K562 (cell line): ENCODE measurements around the gene RFPL3. TPM values are rescaled to one million over a fixed set of nuclear protein-coding genes. Genes with fewer than 3 reads are reported as not detected.

Experiments used
- ATAC-seq: fragments of 200-7000 bp; cut with Tn5 transposase; 3 replicates; pipeline ENCODE4 v1.9.1; 2020; ENCODE audit warnings: moderate library complexity
- BruUV-seq: library from RNA; stranded (reverse); fragments of 400-500 nt; replicated peaks from 2 replicates; lab custom pipeline; 2021; lab: Mats Ljungman, UMichigan
- CTCF ChIA-PET: fragments of 300-600 bp; formaldehyde crosslinking; extraction: SDS; loops from one replicate; lab custom pipeline; 2021; ENCODE audit warnings: low intra/inter-chr PET ratio; lab: Yijun Ruan, JAX
- POLR2A ChIA-PET: fragments of 300-600, 350-650 bp; sonication (Branson Sonifier 250); formaldehyde crosslinking; extraction: SDS; loops from one replicate; lab custom pipeline; 2021; ENCODE audit warnings: antibody characterized with exemption, inconsistent platforms; lab: Yijun Ruan, JAX
- DNase-seq, 4 experiments: peaks; one replicate each; pipeline versions ENCODE4 v3.0.0 to v3.0.0-alpha.2; 2011 to 2018; ENCODE audit warnings: low spot score in 3 of 4, mixed read lengths in 3 of 4; ENCODE audit errors: extremely low read depth in 1 of 4
- FAIRE-seq: peaks from 2 replicates; lab custom pipeline; 2011; peaks lifted over from hg19 to GRCh38; lab: Jason Lieb, UNC
- H2AFZ ChIP-seq: 2 replicates; pipeline ENCODE4 v1.6.0; 2011; ENCODE audit warnings: low read depth, low read length, control low read depth, inconsistent platforms
- H3K27ac ChIP-seq: fragments of 200-600 bp; 3 replicates; pipeline ENCODE4 v1.8.0; 2011; ENCODE audit warnings: low read depth, mild to moderate bottlenecking, control low read depth, inconsistent platforms, low read length, moderate library complexity, mixed read lengths; ENCODE audit errors: extremely low read depth
- H3K27me3 ChIP-seq, 2 experiments: fragments of 300-600 bp in 1 of 2; 2 replicates in 1 of 2; 3 replicates in 1 of 2; pipeline versions ENCODE4 v1.6.0 to v1.8.0; 2011; ENCODE audit warnings: inconsistent platforms in 2 of 2, low read length in 2 of 2, mild to moderate bottlenecking in 1 of 2, mixed read lengths in 1 of 2, moderate library complexity in 1 of 2; ENCODE audit not compliant: control insufficient read depth in 2 of 2, insufficient read depth in 2 of 2
- H3K36me3 ChIP-seq: fragments of 300-600 bp; 3 replicates; pipeline ENCODE4 v1.8.0; 2011; ENCODE audit warnings: mild to moderate bottlenecking, low read length, inconsistent platforms; ENCODE audit not compliant: control insufficient read depth, insufficient read depth
- H3K4me1 ChIP-seq, 2 experiments: fragments of 200-600 bp in 1 of 2; replicated peaks in 1 of 2; 2 replicates in 1 of 2; 3 replicates in 1 of 2; pipeline versions ENCODE4 v1.5.1 to v1.8.0; 2011; ENCODE audit warnings: inconsistent platforms in 2 of 2, low read length in 2 of 2, mild to moderate bottlenecking in 1 of 2, mixed read lengths in 1 of 2, moderate library complexity in 1 of 2; ENCODE audit not compliant: control insufficient read depth in 2 of 2, insufficient read depth in 2 of 2
- H3K4me2 ChIP-seq: 2 replicates; pipeline ENCODE4 v1.6.1; 2011; ENCODE audit warnings: low read length, control low read depth, inconsistent platforms, mixed read lengths; ENCODE audit not compliant: insufficient read depth
- H3K4me3 ChIP-seq: fragments of 200-600 bp; sonication (generic), shearing (Covaris generic); 2 replicates; pipeline ENCODE4 v1.5.1; 2016; ENCODE audit warnings: control low read depth, inconsistent platforms
- H3K79me2 ChIP-seq: fragments of 200-600 bp; 3 replicates; pipeline ENCODE4 v1.8.0; 2011; ENCODE audit warnings: low read length, inconsistent platforms; ENCODE audit not compliant: control insufficient read depth, insufficient read depth
- H3K9ac ChIP-seq, 2 experiments: 2 replicates each; pipeline versions ENCODE4 v1.6.0 to v1.6.1; 2011; ENCODE audit warnings: low read depth in 2 of 2, low read length in 2 of 2, control low read depth in 1 of 2, inconsistent platforms in 1 of 2, mild to moderate bottlenecking in 1 of 2, mixed read lengths in 1 of 2; ENCODE audit not compliant: insufficient read depth in 1 of 2
- H3K9me1 ChIP-seq: one replicate; pipeline ENCODE4 v1.6.0; 2011; ENCODE audit warnings: inconsistent platforms, mild to moderate bottlenecking, low read length, moderate library complexity; ENCODE audit not compliant: control insufficient read depth, insufficient read depth
- H3K9me3 ChIP-seq: replicated peaks from 2 replicates; pipeline ENCODE4 v1.5.1; 2011; ENCODE audit warnings: low read depth, low read length, inconsistent platforms; ENCODE audit not compliant: control insufficient read depth, insufficient read depth
- H4K20me1 ChIP-seq: replicated peaks from 2 replicates; pipeline ENCODE4 v1.6.1; 2011; ENCODE audit warnings: low read length, inconsistent platforms, mixed read lengths; ENCODE audit not compliant: control insufficient read depth, insufficient read depth
- HDGF ChIP-seq: fragments of 450-650 bp; IDR thresholded peaks from 2 replicates; pipeline ENCODE4 v1.6.1; 2016
- KAT7 ChIP-seq: sonication (generic); formaldehyde crosslinking; IDR thresholded peaks from 2 replicates; pipeline ENCODE4 v1.8.0; 2022; ENCODE audit warnings: missing genetic modification reagents, mild to moderate bottlenecking, borderline replicate concordance
- NFRKB ChIP-seq: fragments of 450-650 bp; IDR thresholded peaks from 2 replicates; pipeline ENCODE4 v1.6.1; 2016; ENCODE audit warnings: low read depth
- RBM22 ChIP-seq: fragments of 200-400 bp; formaldehyde crosslinking; IDR thresholded peaks from 2 replicates; pipeline ENCODE4 v1.6.1; 2018; ENCODE audit warnings: low read length, low read depth; ENCODE audit not compliant: poor library complexity, severe bottlenecking
- TAL1 ChIP-seq: fragments of 450-650 bp; IDR thresholded peaks from 2 replicates; pipeline ENCODE4 v1.6.1; 2016; ENCODE audit warnings: mild to moderate bottlenecking
- ZNF384 ChIP-seq: IDR thresholded peaks from 2 replicates; pipeline ENCODE4 v1.6.1; 2012; ENCODE audit warnings: low read depth, low read length, improper control_type of control experiment
- WGBS: fragments of 100-300 bp; shearing (Covaris generic); methylation state at CpG from one replicate; pipeline ENCODE4 v1.1.6; 2016; ENCODE audit warnings: low coverage, mixed read lengths; ENCODE audit not compliant: insufficient coverage; ENCODE audit errors: missing lambda C conversion rate; 5-methylcytosine and 5-hydroxymethylcytosine counted together
- in situ Hi-C: fragments of 300-500 bp; cut with MboI; formaldehyde crosslinking; loops from 4 replicates; pipeline ENCODE4 v1.15.0; 2018; ENCODE audit warnings: inconsistent platforms, mixed read lengths
- intact Hi-C: fragments of 100-400 bp; cut with micrococcal nuclease; formaldehyde crosslinking; loops from 2 replicates; pipeline ENCODE4 v1.14.2; 2022
- polyA plus RNA-seq, 8 experiments: library from polyadenylated mRNA; depleted of rRNA in 4 of 8; stranded (reverse) in 5 of 8; unstranded in 3 of 8; fragments of >200 nt; fragmentation: Nextera tagmentation in 2 of 8; fragmentation: Illumina TruSeq in 1 of 8; extraction: Ambion mirVana in 2 of 8; extraction: Trizol in 1 of 8; gene quantifications; 2 replicates each; pipeline versions ENCODE4 v1.2.1 to v1.2.3, GENCODE V29; 2011 to 2014; ENCODE audit warnings: inconsistent platforms in 1 of 8, missing spikeins in 1 of 8
- total RNA-seq, 7 experiments: library from RNA; depleted of rRNA in 6 of 7; stranded (reverse); fragments of >200 nt in 6 of 7; fragmentation: Illumina TruSeq in 2 of 7; extraction: Trizol in 2 of 7; gene quantifications; 2 replicates each; pipeline versions ENCODE4 v1.2.1 to v1.2.3, GENCODE V29; 2011 to 2021; ENCODE audit warnings: low replicate concordance in 1 of 7
- TF ChIP-seq, protein P1 (sequence below): fragments of 450-650 bp; IDR thresholded peaks from 2 replicates; pipeline ENCODE4 v1.6.1; 2016
- TF ChIP-seq, protein P2 (sequence below): IDR thresholded peaks from 2 replicates; pipeline ENCODE4 v1.6.1; 2011; ENCODE audit warnings: borderline replicate concordance, low read depth, mild to moderate bottlenecking, moderate library complexity, low read length; ENCODE audit not compliant: insufficient read depth, poor library complexity, severe bottlenecking
- TF ChIP-seq, protein P3 (sequence below): sonication (generic); formaldehyde crosslinking; IDR thresholded peaks from 2 replicates; pipeline ENCODE4 v1.8.1; 2023; ENCODE audit warnings: mild to moderate bottlenecking, missing genetic modification reagents, moderate library complexity

RFPL3 gene
- total and polyA plus RNA-seq, 9 of the 15 experiments (the other 6 are each of a cell fraction or from before 2014, with no cell fraction given) = not detected

DNA sequence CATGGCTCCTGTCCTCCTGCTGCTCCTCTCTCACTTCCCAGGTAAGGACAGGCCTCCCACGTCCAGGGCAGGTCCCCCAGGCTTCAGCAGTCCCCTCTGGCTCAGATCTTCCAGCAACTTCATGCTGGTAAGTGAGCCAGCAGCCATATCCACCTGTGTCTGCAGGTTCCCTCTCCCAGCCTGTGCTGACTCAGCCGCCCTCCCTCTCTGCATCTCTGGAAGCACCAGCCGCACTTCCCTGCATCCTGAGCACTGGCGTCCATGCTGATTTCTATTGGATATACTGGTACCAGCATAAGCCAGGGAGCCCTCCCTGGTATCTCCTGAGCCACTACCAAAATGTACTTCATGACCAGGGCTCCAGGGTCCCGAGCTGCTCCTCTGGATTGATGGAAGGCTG lies 19.0 kb downstream of the RFPL3 start:
- Histone ChIP-seq H2AFZ (no peak overlapping the region), H3K4me1 (peaks cover 0 to 8% of the 10 kb centered on the region in 2 experiments; a peak in 3 of 5 replicates), H3K9ac (no peak overlapping the region), H4K20me1 (no peaks in the 10 kb centered on the region; the same call in 1 of the 2 replicates), H3K27ac (no peak overlapping the region), H3K9me3 (no peaks in the 10 kb centered on the region), H3K4me2 (no peak overlapping the region), H3K79me2 (no peaks in the 10 kb centered on the region), H3K36me3 (no peaks in the 10 kb centered on the region), H3K4me3 (no peak overlapping the region), H3K27me3 (no peaks in the 10 kb centered on the region), H3K9me1 (no peaks in the 10 kb centered on the region)
- ChIA-PET CTCF (interaction anchor here (0.5 to 0.7 kb wide), 2 partner anchors 9 to 89 kb away, joined by 3 to 5 read pairs; no protein-coding TSS in a partner anchor), POLR2A (interaction anchor here (0.5 to 0.9 kb wide), 3 partner anchors 15 to 202 kb away, joined by 3 read pairs; no protein-coding TSS in a partner anchor)
- 0% methylated on average over 3 of the region's 5 CpGs for WGBS
- BruUV-seq = no TSS peak
- intact Hi-C loops = loop anchor here (10.0 kb wide), 1 partner anchor 402 kb away; no protein-coding TSS in a partner anchor
- ATAC-seq (no peak), FAIRE-seq (no peak), DNase-seq (no peak)
- in situ Hi-C loops = no loop called here
- TF ChIP-seq KAT7 (CRISPR knock-in tag) = no peak
- TF ChIP-seq, protein P1, sequence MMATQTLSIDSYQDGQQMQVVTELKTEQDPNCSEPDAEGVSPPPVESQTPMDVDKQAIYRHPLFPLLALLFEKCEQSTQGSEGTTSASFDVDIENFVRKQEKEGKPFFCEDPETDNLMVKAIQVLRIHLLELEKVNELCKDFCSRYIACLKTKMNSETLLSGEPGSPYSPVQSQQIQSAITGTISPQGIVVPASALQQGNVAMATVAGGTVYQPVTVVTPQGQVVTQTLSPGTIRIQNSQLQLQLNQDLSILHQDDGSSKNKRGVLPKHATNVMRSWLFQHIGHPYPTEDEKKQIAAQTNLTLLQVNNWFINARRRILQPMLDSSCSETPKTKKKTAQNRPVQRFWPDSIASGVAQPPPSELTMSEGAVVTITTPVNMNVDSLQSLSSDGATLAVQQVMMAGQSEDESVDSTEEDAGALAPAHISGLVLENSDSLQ = peak; percentile 29; the same call in 1 of the 2 replicates

DNA sequence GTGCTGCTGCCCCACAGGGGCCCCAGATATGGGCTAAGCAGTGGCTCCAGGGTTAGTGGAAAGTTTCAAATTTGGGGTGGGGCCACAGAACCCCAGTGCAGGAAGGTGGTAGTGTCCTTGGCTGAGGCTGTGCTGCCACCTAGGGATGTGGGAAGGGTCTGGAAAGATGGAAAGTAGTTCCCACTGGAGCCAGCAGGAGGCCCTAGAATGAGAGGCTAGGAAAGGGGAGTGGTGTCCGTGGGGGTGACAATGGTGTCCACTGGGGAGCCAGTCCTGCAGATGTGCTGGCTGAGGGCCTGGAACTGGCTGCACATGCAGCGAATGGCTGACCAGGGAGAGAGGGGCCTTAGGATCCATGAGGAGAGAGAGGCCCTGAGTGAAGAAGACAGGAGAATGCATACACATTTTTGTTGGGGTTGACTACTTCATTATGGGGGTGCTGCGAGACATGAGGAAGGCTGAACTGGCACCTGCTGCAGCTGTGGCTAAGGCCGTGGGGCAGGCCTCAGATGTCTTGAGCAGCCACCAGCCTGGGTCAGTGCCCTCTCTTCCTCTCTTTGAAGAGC lies 21.1 kb downstream of the RFPL3 start:
- no peaks in the 10 kb centered on the region for H3K79me2 ChIP-seq
- DNase-seq = peak; percentile 72 to 74 (median 72)
- peak; percentile 82 for FAIRE-seq
- H3K9ac ChIP-seq = no peak overlapping the region; a peak in 1 of 4 replicates
- H3K4me3 ChIP-seq = no peak overlapping the region
- H3K36me3 ChIP-seq = no peaks in the 10 kb centered on the region
- POLR2A ChIA-PET = no interaction called here
- intact Hi-C loops (loop anchor here (10.0 kb wide), 1 partner anchor 404 kb away; no protein-coding TSS in a partner anchor), in situ Hi-C loops (no loop called here)
- BruUV-seq = no TSS peak
- peaks cover 0 to 8% of the 10 kb centered on the region in 2 experiments; a peak in 3 of 5 replicates for H3K4me1 ChIP-seq
- ATAC-seq = peak; percentile 98
- H2AFZ ChIP-seq = peak overlapping the region; percentile 68; the same call in 1 of the 2 replicates
- no peaks in the 10 kb centered on the region for H3K27me3 ChIP-seq
- peak overlapping the region; percentile 24; the same call in 1 of the 2 replicates for H3K4me2 ChIP-seq
- WGBS = 34% methylated on average over 3 of the region's 4 CpGs
- H3K9me1 ChIP-seq = no peaks in the 10 kb centered on the region
- no peaks in the 10 kb centered on the region; the same call in 1 of the 2 replicates for H4K20me1 ChIP-seq
- no peaks in the 10 kb centered on the region for H3K9me3 ChIP-seq
- H3K27ac ChIP-seq = no peak overlapping the region
- CTCF ChIA-PET = no interaction called here
- TF ChIP-seq RBM22 = no peak
- TF ChIP-seq, protein P2, sequence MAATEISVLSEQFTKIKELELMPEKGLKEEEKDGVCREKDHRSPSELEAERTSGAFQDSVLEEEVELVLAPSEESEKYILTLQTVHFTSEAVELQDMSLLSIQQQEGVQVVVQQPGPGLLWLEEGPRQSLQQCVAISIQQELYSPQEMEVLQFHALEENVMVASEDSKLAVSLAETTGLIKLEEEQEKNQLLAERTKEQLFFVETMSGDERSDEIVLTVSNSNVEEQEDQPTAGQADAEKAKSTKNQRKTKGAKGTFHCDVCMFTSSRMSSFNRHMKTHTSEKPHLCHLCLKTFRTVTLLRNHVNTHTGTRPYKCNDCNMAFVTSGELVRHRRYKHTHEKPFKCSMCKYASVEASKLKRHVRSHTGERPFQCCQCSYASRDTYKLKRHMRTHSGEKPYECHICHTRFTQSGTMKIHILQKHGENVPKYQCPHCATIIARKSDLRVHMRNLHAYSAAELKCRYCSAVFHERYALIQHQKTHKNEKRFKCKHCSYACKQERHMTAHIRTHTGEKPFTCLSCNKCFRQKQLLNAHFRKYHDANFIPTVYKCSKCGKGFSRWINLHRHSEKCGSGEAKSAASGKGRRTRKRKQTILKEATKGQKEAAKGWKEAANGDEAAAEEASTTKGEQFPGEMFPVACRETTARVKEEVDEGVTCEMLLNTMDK = peak; percentile 87
- TF ChIP-seq HDGF = no peak
- TF ChIP-seq, protein P3, sequence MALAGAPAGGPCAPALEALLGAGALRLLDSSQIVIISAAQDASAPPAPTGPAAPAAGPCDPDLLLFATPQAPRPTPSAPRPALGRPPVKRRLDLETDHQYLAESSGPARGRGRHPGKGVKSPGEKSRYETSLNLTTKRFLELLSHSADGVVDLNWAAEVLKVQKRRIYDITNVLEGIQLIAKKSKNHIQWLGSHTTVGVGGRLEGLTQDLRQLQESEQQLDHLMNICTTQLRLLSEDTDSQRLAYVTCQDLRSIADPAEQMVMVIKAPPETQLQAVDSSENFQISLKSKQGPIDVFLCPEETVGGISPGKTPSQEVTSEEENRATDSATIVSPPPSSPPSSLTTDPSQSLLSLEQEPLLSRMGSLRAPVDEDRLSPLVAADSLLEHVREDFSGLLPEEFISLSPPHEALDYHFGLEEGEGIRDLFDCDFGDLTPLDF (CRISPR knock-in tag) = no peak
- TF ChIP-seq TAL1 = no peak
- no peak for TF ChIP-seq ZNF384
- TF ChIP-seq NFRKB = no peak
